ENCODE results near the gene SLF2. TPM values are rescaled to one million over a fixed set of nuclear protein-coding genes. Genes with fewer than 3 reads are reported as not detected.

SLF2 gene
- total RNA-seq, 1 donor from 2014 or later = 12.1 TPM

DNA sequence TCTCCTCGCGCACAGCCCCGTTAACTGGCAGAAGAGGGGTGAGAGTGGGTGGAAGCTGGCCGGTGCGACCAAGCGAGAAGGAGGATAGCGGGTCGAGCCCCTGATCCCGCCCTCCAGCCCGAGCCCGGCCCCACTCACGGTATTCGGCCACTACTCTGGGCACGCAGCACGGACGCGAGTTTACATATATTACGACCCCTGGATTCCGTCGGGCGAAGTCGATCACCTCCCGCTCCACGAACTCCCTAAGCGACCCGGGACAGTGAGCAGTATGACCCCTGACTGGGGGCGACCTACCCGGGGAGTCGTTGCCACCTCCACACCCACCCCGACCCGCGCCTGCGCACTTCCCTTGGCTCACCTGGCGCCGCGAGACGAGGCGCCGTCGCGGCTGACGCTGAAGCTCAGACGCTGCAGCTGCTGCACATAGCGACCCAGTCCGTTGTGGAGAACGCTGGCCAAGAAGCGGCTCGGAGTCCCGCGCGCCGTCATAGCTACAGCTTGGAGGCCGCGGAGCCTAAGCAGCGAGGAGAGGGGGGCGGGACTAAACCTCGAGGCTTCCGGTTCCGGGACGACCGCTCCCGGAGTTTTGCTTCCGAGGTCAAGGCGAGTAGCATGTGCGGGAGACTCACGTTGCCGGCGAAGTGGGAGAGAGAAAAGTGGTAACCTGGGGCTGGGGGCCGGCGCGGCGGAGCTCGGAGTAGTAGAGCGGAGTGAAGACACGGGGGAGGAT lies 74.4 kb downstream of the SLF2 start, which contains the start of the genes MRPL43 and TWNK:
Gene MRPL43 (minus strand): TSS at position 546 of the 733 bp plus-strand sequence. CDS start 54 bp downstream, at position 492.
Gene TWNK (plus strand): TSS at position 592 of the 733 bp plus-strand sequence. CDS start 668 bp downstream, outside the sequence.
- no peak for FAIRE-seq
- Histone ChIP-seq H3K36me3 (ENCODE audit: control insufficient read depth, insufficient read depth, low read length) (peaks cover 21% of the 10 kb centered on the region), H3K27me3 (ENCODE audit: control insufficient read depth, insufficient read depth, low read length) (no peaks in the 10 kb centered on the region), H3K4me3 (ENCODE audit: low read depth, low read length) (peak within 1 kb of the TSS; percentile 89)
- peak; percentile 67 for DNase-seq (ENCODE audit: low read depth)
- TF ChIP-seq, protein P1, sequence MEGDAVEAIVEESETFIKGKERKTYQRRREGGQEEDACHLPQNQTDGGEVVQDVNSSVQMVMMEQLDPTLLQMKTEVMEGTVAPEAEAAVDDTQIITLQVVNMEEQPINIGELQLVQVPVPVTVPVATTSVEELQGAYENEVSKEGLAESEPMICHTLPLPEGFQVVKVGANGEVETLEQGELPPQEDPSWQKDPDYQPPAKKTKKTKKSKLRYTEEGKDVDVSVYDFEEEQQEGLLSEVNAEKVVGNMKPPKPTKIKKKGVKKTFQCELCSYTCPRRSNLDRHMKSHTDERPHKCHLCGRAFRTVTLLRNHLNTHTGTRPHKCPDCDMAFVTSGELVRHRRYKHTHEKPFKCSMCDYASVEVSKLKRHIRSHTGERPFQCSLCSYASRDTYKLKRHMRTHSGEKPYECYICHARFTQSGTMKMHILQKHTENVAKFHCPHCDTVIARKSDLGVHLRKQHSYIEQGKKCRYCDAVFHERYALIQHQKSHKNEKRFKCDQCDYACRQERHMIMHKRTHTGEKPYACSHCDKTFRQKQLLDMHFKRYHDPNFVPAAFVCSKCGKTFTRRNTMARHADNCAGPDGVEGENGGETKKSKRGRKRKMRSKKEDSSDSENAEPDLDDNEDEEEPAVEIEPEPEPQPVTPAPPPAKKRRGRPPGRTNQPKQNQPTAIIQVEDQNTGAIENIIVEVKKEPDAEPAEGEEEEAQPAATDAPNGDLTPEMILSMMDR (IDR thresholded peaks at IDR 0.05; ENCODE audit: insufficient read depth, low read length, severe bottlenecking) = no peak

DNA sequence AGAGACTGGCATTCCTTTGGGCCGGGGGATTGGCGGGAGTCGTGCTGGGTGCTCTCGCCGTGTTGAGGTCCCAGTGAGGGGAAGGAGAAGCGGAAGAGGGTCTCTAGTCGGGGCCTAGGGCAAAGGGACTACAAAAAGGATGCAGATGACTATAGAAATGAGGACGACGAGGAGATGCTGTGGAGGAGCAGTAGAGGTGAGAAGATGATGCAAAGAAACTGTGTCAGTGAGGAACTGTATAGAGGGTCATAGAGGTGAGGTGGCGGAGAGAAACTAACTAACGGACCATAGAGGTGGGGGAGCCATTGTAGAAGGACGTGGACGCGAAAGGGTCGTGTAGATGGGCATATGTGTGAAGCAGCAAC lies 74.9 kb downstream of the SLF2 start:
- DNase-seq (ENCODE audit: low read depth) (no peak), FAIRE-seq (no peak)
- TF ChIP-seq, protein P1 (IDR thresholded peaks at IDR 0.05; ENCODE audit: insufficient read depth, low read length, severe bottlenecking) = no peak
- Histone ChIP-seq H3K36me3 (ENCODE audit: control insufficient read depth, insufficient read depth, low read length) (peaks cover 22% of the 10 kb centered on the region), H3K27me3 (ENCODE audit: control insufficient read depth, insufficient read depth, low read length) (no peaks in the 10 kb centered on the region), H3K4me3 (ENCODE audit: low read depth, low read length) (peak overlapping the region; percentile 89)

DNA sequence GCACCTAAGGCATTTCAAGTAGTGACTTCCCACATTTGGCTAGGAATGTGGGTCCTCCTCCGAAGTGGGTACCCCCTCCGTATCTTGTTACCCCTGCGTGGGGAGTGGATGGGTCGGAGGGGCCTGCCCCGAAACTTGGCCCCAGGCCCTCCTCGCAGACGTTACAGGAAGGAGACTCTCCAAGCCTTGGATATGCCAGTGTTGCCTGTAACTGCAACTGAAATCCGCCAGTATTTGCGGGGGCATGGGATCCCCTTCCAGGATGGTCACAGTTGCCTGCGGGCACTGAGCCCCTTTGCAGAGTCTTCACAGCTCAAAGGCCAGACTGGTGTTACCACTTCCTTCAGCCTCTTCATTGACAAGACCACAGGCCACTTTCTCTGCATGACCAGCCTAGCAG lies 75.4 kb downstream of the SLF2 start:
- no peaks in the 10 kb centered on the region for H3K27me3 ChIP-seq (ENCODE audit: control insufficient read depth, insufficient read depth, low read length)
- no peak for FAIRE-seq
- no peak for DNase-seq (ENCODE audit: low read depth)
- peaks cover 17% of the 10 kb centered on the region for H3K36me3 ChIP-seq (ENCODE audit: control insufficient read depth, insufficient read depth, low read length)
- TF ChIP-seq, protein P1 (IDR thresholded peaks at IDR 0.05; ENCODE audit: insufficient read depth, low read length, severe bottlenecking) = no peak
- peak overlapping the region; percentile 89 for H3K4me3 ChIP-seq (ENCODE audit: low read depth, low read length)

DNA sequence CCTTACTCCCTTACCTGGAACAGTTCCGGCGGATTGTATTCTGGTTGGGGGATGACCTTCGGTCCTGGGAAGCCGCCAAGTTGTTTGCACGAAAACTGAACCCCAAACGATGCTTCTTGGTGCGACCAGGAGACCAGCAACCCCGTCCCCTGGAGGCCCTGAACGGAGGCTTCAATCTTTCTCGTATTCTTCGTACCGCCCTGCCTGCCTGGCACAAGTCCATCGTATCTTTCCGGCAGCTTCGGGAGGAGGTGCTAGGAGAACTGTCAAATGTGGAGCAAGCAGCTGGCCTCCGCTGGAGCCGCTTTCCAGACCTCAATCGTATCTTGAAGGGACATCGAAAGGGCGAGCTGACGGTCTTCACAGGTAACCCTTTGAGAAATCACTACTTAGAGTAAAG lies 76.3 kb downstream of the SLF2 start:
- TF ChIP-seq, protein P1 (IDR thresholded peaks at IDR 0.05; ENCODE audit: insufficient read depth, low read length, severe bottlenecking) = no peak
- no peak for DNase-seq (ENCODE audit: low read depth)
- H3K27me3 ChIP-seq (ENCODE audit: control insufficient read depth, insufficient read depth, low read length) = no peaks in the 10 kb centered on the region
- H3K4me3 ChIP-seq (ENCODE audit: low read depth, low read length) = no peak overlapping the region
- H3K36me3 ChIP-seq (ENCODE audit: control insufficient read depth, insufficient read depth, low read length) = peaks cover 16% of the 10 kb centered on the region
- FAIRE-seq = no peak

DNA sequence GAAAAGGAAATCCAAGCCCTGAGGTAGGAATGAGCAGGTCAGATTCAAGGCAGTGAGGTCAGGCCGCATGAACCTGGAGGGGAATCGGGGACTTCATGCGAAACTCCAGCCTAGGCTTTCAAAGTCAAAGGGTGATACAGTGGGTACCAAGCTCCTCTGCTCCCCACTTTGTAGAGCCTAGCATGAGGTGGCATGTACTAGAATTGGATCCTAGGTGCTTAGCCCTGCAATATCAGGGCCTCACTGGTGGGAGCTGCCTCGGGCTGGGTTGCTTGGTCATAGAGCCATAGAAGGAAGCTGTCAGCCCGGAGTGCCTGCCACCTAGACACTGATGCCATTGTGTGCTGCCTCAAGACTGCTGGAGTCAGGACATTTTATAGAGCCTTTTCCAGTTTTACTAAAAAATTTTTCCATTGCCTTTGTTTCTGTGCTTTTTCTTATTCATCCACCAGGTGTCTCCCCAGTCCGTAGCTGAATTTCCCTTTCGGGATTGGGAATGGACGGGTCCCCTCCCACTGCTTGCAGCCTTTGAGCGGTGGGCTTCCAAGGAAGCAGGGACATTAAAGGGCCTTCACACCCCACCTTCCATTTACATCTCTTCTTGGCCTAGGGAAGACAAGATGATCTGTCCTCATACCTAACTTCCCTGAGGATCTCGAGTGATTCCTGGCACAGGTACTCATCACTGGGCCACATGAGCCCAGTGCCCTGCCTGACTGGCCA lies 81.4 kb downstream of the SLF2 start:
- DNase-seq (ENCODE audit: low read depth) (no peak), FAIRE-seq (no peak)
- H3K27me3 ChIP-seq (ENCODE audit: control insufficient read depth, insufficient read depth, low read length) = no peaks in the 10 kb centered on the region
- H3K36me3 ChIP-seq (ENCODE audit: control insufficient read depth, insufficient read depth, low read length) = peaks cover 17% of the 10 kb centered on the region
- no peak overlapping the region for H3K4me3 ChIP-seq (ENCODE audit: low read depth, low read length)
- TF ChIP-seq, protein P1 (IDR thresholded peaks at IDR 0.05; ENCODE audit: insufficient read depth, low read length, severe bottlenecking) = peak; percentile 63
